OCI-LY1 (cell line): ENCODE results near the gene CCDC70.

Experiments used
- H2AFZ ChIP-seq: fragments of 200-600 bp; sonication (generic), shearing (Covaris generic); 2 replicates; pipeline ENCODE4 v1.6.0; 2014; ENCODE audit warnings: antibody characterized with exemption, mild to moderate bottlenecking, low read length
- H3F3A ChIP-seq: fragments of 200-600 bp; sonication (generic), shearing (Covaris generic); 2 replicates; pipeline ENCODE4 v1.6.0; 2014; ENCODE audit warnings: mild to moderate bottlenecking, antibody characterized with exemption, low read length, moderate library complexity; ENCODE audit not compliant: insufficient read depth
- H3K27ac ChIP-seq: fragments of 200-600 bp; sonication (generic); 2 replicates; pipeline ENCODE4 v1.5.1; 2014; ENCODE audit warnings: low read length, mixed run types, mild to moderate bottlenecking, low read depth; ENCODE audit not compliant: poor library complexity, severe bottlenecking
- H3K27me3 ChIP-seq: fragments of 200-600 bp; sonication (generic); 2 replicates; pipeline ENCODE4 v1.6.0; 2014; ENCODE audit warnings: antibody characterized with exemption, mild to moderate bottlenecking, low read length, moderate library complexity; ENCODE audit not compliant: insufficient read depth
- H3K36me3 ChIP-seq: fragments of 200-600 bp; sonication (generic); 2 replicates; pipeline ENCODE4 v1.6.1; 2014; ENCODE audit warnings: mild to moderate bottlenecking, antibody characterized with exemption, low read length, moderate library complexity, mixed read lengths; ENCODE audit not compliant: insufficient read depth
- H3K4me1 ChIP-seq: fragments of 200-600 bp; sonication (generic); 2 replicates; pipeline ENCODE4 v1.5.1; 2014; ENCODE audit warnings: mild to moderate bottlenecking, low read length, moderate library complexity; ENCODE audit not compliant: insufficient read depth, severe bottlenecking
- H3K4me2 ChIP-seq: fragments of 200-600 bp; sonication (generic), shearing (Covaris generic); 2 replicates; pipeline ENCODE4 v1.6.1; 2014; ENCODE audit warnings: low read length
- H3K4me3 ChIP-seq: fragments of 200-600 bp; sonication (generic); 2 replicates; pipeline ENCODE4 v1.5.1; 2014; ENCODE audit warnings: low read length, low read depth, mild to moderate bottlenecking, mixed read lengths; ENCODE audit not compliant: poor library complexity, severe bottlenecking
- H3K79me2 ChIP-seq: fragments of 200-600 bp; shearing (Covaris generic); 2 replicates; pipeline ENCODE4 v1.6.1; 2016; ENCODE audit warnings: mixed run types, low read length, mixed read lengths; ENCODE audit not compliant: insufficient read depth
- H3K9ac ChIP-seq: fragments of 200-600 bp; sonication (generic), shearing (Covaris generic); 2 replicates; pipeline ENCODE4 v1.6.1; 2014; ENCODE audit warnings: mild to moderate bottlenecking, low read length, mixed read lengths
- H3K9me2 ChIP-seq: fragments of 200-600 bp; sonication (generic), shearing (Covaris generic); 2 replicates; pipeline ENCODE4 v1.6.1; 2014; ENCODE audit warnings: low read depth, mild to moderate bottlenecking, low read length, mixed read lengths
- H3K9me3 ChIP-seq: fragments of 200-600 bp; shearing (Covaris generic); 2 replicates; pipeline ENCODE4 v1.6.1; 2014; ENCODE audit warnings: low read length, mixed read lengths
- H4K20me1 ChIP-seq: fragments of 200-600 bp; sonication (generic), shearing (Covaris generic); 2 replicates; pipeline ENCODE4 v1.6.0; 2016; ENCODE audit warnings: mild to moderate bottlenecking, low read length; ENCODE audit not compliant: insufficient read depth
- EZH2 ChIP-seq: fragments of 200-600 bp; sonication (generic), shearing (Covaris generic); IDR thresholded peaks from 2 replicates; pipeline ENCODE4 v1.8.0; 2017; ENCODE audit warnings: borderline replicate concordance, mixed run types, mild to moderate bottlenecking, antibody characterized with exemption, low read length, moderate library complexity, mixed read lengths
- TF ChIP-seq, protein P1 (sequence below): fragments of 200-600 bp; sonication (generic), shearing (Covaris generic); IDR thresholded peaks from 2 replicates; pipeline ENCODE4 v1.5.1; 2017; ENCODE audit warnings: mild to moderate bottlenecking, antibody characterized with exemption, low read length, moderate library complexity, mixed read lengths

Gene CCDC70

DNA sequence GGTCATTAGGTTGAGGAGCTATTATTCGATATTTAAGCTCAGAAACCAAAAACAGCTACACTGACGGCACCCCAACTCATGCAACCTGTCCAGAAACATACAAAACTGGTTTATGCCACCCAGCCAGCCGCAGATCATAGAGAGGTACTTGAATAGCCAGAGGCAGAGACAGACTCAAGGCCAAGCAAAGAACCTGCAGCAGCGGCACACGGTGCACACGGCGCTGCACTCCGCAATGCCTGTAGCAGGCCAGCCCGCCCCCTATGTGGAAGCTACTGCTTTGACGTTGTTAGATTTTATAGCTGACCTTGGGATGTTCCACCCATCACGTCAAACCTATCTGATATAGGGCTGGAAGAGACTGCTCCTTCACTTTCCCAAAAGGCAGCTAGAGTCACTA, 45.9 kb upstream of the CCDC70 start:
- peak overlapping the region; percentile 62 for H3K4me2 ChIP-seq
- no peak overlapping the region for H2AFZ ChIP-seq
- peak overlapping the region; percentile 38; the same call in 1 of the 2 replicates for H3K9ac ChIP-seq
- H3K4me3 ChIP-seq = peak overlapping the region; percentile 32
- no peaks in the 10 kb centered on the region for H3K79me2 ChIP-seq
- no peaks in the 10 kb centered on the region for H3K36me3 ChIP-seq
- no peak for TF ChIP-seq EZH2
- TF ChIP-seq, protein P1, sequence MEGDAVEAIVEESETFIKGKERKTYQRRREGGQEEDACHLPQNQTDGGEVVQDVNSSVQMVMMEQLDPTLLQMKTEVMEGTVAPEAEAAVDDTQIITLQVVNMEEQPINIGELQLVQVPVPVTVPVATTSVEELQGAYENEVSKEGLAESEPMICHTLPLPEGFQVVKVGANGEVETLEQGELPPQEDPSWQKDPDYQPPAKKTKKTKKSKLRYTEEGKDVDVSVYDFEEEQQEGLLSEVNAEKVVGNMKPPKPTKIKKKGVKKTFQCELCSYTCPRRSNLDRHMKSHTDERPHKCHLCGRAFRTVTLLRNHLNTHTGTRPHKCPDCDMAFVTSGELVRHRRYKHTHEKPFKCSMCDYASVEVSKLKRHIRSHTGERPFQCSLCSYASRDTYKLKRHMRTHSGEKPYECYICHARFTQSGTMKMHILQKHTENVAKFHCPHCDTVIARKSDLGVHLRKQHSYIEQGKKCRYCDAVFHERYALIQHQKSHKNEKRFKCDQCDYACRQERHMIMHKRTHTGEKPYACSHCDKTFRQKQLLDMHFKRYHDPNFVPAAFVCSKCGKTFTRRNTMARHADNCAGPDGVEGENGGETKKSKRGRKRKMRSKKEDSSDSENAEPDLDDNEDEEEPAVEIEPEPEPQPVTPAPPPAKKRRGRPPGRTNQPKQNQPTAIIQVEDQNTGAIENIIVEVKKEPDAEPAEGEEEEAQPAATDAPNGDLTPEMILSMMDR = peak; percentile 8; the same call in 1 of the 2 replicates
- no peaks in the 10 kb centered on the region for H3K9me3 ChIP-seq
- no peaks in the 10 kb centered on the region for H3K27me3 ChIP-seq
- H4K20me1 ChIP-seq = no peaks in the 10 kb centered on the region
- no peaks in the 10 kb centered on the region for H3F3A ChIP-seq
- H3K27ac ChIP-seq = peak overlapping the region; percentile 65
- no peaks in the 10 kb centered on the region for H3K9me2 ChIP-seq
- peaks cover 75% of the 10 kb centered on the region for H3K4me1 ChIP-seq

DNA sequence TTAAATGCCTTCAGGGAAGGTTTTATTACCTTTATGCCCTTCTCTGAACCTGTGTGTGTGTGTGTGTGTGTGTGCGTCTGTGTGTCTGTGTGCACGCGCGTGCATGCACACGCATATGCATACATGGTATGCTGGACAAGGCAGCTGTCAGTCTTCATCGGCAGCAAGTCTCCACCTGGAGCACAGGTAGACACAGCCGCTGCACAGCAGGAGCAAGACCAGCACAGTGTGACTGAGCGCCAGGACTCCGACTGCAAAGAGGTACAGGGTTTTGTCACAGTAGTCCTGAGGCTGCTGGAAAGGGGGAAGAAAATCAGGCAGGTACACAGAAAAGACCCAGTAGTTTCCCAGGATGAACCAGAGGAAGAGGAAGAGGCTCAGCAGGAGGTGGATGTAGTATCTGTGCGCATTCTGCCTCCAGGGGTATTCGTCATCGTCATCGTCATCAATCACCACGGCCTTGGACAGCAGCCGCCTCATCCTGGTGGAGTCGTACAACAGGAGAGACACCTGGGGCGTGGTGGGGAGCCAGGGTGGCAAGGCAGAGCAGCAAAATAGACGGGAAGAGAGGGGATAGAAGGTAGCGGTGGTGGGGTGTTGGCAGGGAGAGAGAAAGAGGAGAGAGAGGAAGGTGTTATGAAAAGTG, 45.0 kb upstream of the CCDC70 start:
- Histone ChIP-seq H2AFZ (no peak overlapping the region), H4K20me1 (no peaks in the 10 kb centered on the region), H3K9ac (no peak overlapping the region), H3K9me2 (no peaks in the 10 kb centered on the region), H3K79me2 (no peaks in the 10 kb centered on the region), H3K9me3 (no peaks in the 10 kb centered on the region), H3K4me2 (no peak overlapping the region), H3K4me3 (no peak overlapping the region), H3K27me3 (no peaks in the 10 kb centered on the region), H3K36me3 (no peaks in the 10 kb centered on the region), H3K4me1 (peaks cover 75% of the 10 kb centered on the region), H3K27ac (no peak overlapping the region), H3F3A (no peaks in the 10 kb centered on the region)
- TF ChIP-seq, protein P1 = no peak
- no peak for TF ChIP-seq EZH2

GRCh38 chr13:51817717-51818116, 44.1 kb upstream of the CCDC70 start:
- no peak overlapping the region for H3K4me3 ChIP-seq
- H3K9ac ChIP-seq = no peak overlapping the region
- peaks cover 75% of the 10 kb centered on the region for H3K4me1 ChIP-seq
- H3K9me2 ChIP-seq = no peaks in the 10 kb centered on the region
- H3K27me3 ChIP-seq = no peaks in the 10 kb centered on the region
- H3K9me3 ChIP-seq = no peaks in the 10 kb centered on the region
- H2AFZ ChIP-seq = no peak overlapping the region
- H3K79me2 ChIP-seq = no peaks in the 10 kb centered on the region
- no peak overlapping the region for H3K27ac ChIP-seq
- no peaks in the 10 kb centered on the region for H3F3A ChIP-seq
- no peaks in the 10 kb centered on the region for H4K20me1 ChIP-seq
- H3K36me3 ChIP-seq = no peaks in the 10 kb centered on the region
- TF ChIP-seq, protein P1 = no peak
- no peak for TF ChIP-seq EZH2
- no peak overlapping the region for H3K4me2 ChIP-seq
